Measurements from ENCODE around the gene IKZF4.
A peak's percentile ranks its signal among the peaks of the same experiment; 100 is the strongest.

GRCh38 chr12:56078931-56079722 lies 58.3 kb downstream of the IKZF4 start:
- TF ChIP-seq CTCF (IDR thresholded peaks at IDR 0.05; ENCODE audit: low read depth, low read length, poor library complexity, severe bottlenecking) (peak; percentile 67), EZH2phosphoT487 (IDR thresholded peaks at IDR 0.05; ENCODE audit: borderline replicate concordance, low read length) (no peak)

Data from DOHH2 (cell line).